CD4-positive, alpha-beta T cell (primary cell): ENCODE data around the gene CD58. TPM values are rescaled to one million over a fixed set of nuclear protein-coding genes. Genes with fewer than 3 reads are reported as not detected.

Source experiments
- ATAC-seq: fragments of 200-7000 bp; cut with Tn5 transposase; one replicate; pipeline ENCODE4 v1.10.0; 2022; ENCODE audit warnings: mild to moderate bottlenecking; ENCODE audit not compliant: poor library complexity
- CTCF ChIA-PET: fragments of 350-600 bp; sonication (Branson Sonifier 250); formaldehyde crosslinking; loops from one replicate; lab custom pipeline; 2021; ENCODE audit warnings: antibody characterized with exemption, inconsistent platforms; lab: Charles Lee
- POLR2A ChIA-PET: fragments of 350-600 bp; sonication (Branson Sonifier 250); formaldehyde crosslinking; loops from one replicate; lab custom pipeline; 2021; ENCODE audit warnings: antibody characterized with exemption, inconsistent platforms; lab: Charles Lee
- DNase-seq, 14 experiments: peaks; one replicate each; pipeline ENCODE4 v3.0.0-alpha.2; 2013 to 2020; ENCODE audit warnings: mixed read lengths in 2 of 14
- H3K27ac ChIP-seq, 2 donors: one replicate each; pipeline versions ENCODE4 v1.5.1 to v1.7.0; 2013; ENCODE audit warnings: low read length in 2 of 2, low read depth in 1 of 2, mild to moderate bottlenecking in 1 of 2
- H3K27me3 ChIP-seq, 2 experiments: 1 replicate in 1 of 2; 2 replicates in 1 of 2; pipeline versions ENCODE4 v1.6.1 to v1.7.0; 2013; ENCODE audit warnings: low read length in 2 of 2, control low read depth in 1 of 2, mild to moderate bottlenecking in 1 of 2, moderate library complexity in 1 of 2; ENCODE audit not compliant: insufficient read depth in 2 of 2, control insufficient read depth in 1 of 2
- H3K36me3 ChIP-seq: one replicate; pipeline ENCODE4 v1.6.1; 2013; ENCODE audit warnings: low read length, control low read depth; ENCODE audit not compliant: insufficient read depth
- H3K4me1 ChIP-seq: one replicate; pipeline ENCODE4 v1.6.1; 2013; ENCODE audit warnings: low read length, control low read depth; ENCODE audit not compliant: insufficient read depth
- H3K4me3 ChIP-seq: one replicate; pipeline ENCODE4 v1.5.1; 2013; ENCODE audit warnings: mild to moderate bottlenecking, low read length, moderate library complexity
- H3K9me3 ChIP-seq, 2 experiments: 1 replicate in 1 of 2; 2 replicates in 1 of 2; pipeline versions ENCODE4 v1.6.1 to v1.7.0; 2013; ENCODE audit warnings: low read length in 2 of 2, mild to moderate bottlenecking in 2 of 2, control low read depth in 1 of 2, moderate library complexity in 1 of 2; ENCODE audit not compliant: control insufficient read depth in 1 of 2, insufficient read depth in 1 of 2
- H3K27ac Mint-ChIP-seq: one replicate; pipeline ENCODE4 v1.8.0; 2020; ENCODE audit warnings: mixed read lengths
- H3K27me3 Mint-ChIP-seq: one replicate; pipeline ENCODE4 v1.8.0; 2021; ENCODE audit warnings: mixed read lengths
- H3K36me3 Mint-ChIP-seq: one replicate; pipeline ENCODE4 v1.8.0; 2021; ENCODE audit warnings: low read depth, mixed read lengths
- H3K4me1 Mint-ChIP-seq: one replicate; pipeline ENCODE4 v1.8.0; 2021; ENCODE audit warnings: low read depth, mixed read lengths
- H3K4me3 Mint-ChIP-seq: one replicate; pipeline ENCODE4 v1.8.0; 2020; ENCODE audit warnings: mild to moderate bottlenecking, mixed read lengths
- H3K9me3 Mint-ChIP-seq: one replicate; pipeline ENCODE4 v1.8.0; 2020; ENCODE audit warnings: mixed read lengths
- CTCF ChIP-seq: fragments of 200-600 bp; IDR thresholded peaks from one replicate; pipeline ENCODE4 v1.8.0; 2022; ENCODE audit warnings: antibody characterized with exemption, mild to moderate bottlenecking
- intact Hi-C, 2 experiments: fragments of 100-400 bp; cut with DNase I in 1 of 2; cut with micrococcal nuclease in 1 of 2; formaldehyde crosslinking; loops; one replicate each; pipeline versions ENCODE4 v1.15.1 to v1.9.0; 2023 to 2025; cut with DNase I, micrococcal nuclease
- total RNA-seq, 174 experiments: library from RNA in 2 of 174; stranded (reverse) in 2 of 174; gene quantifications; one replicate each; pipeline ENCODE4 v1.2.3 and lab custom pipeline; 2021 to 2026

Gene CD58
- total RNA-seq, 2 experiments from 2014 or later: 4.2 to 5.7 TPM

GRCh38 chr1:116537040-116537831 lies 33.6 kb downstream of the CD58 start:
- ChIA-PET CTCF (interaction anchor here (1.0 to 1.6 kb wide), 2 partner anchors 26 to 38 kb away, joined by 3 read pairs; no protein-coding TSS in a partner anchor), POLR2A (no interaction called here)
- H3K27ac Mint-ChIP-seq: no peak overlapping the region
- Histone ChIP-seq H3K36me3 (peaks cover 37% of the 10 kb centered on the region), H3K9me3 (no peaks in the 10 kb centered on the region), H3K4me1 (peaks cover 10% of the 10 kb centered on the region), H3K27ac (no peak overlapping the region), H3K27me3 (no peaks in the 10 kb centered on the region), H3K4me3 (no peak overlapping the region)
- H3K36me3 Mint-ChIP-seq: peaks cover 34% of the 10 kb centered on the region
- H3K4me1 Mint-ChIP-seq: peaks cover 20% of the 10 kb centered on the region
- DNase-seq (peak in 2 of 14 experiments; percentile 53 to 68), ATAC-seq (no peak)
- TF ChIP-seq CTCF: no peak
- intact Hi-C loops: no loop called here
- no peak overlapping the region for H3K4me3 Mint-ChIP-seq
- H3K27me3 Mint-ChIP-seq: no peaks in the 10 kb centered on the region
- H3K9me3 Mint-ChIP-seq: no peaks in the 10 kb centered on the region

- Histone ChIP-seq H3K27me3 (no peaks in the 10 kb centered on the region), H3K4me1 (no peaks in the 10 kb centered on the region), H3K9me3 (no peaks in the 10 kb centered on the region), H3K27ac (no peak overlapping the region), H3K4me3 (no peak overlapping the region), H3K36me3 (peaks cover 42% of the 10 kb centered on the region)
- H3K4me3 Mint-ChIP-seq: no peak overlapping the region
- ATAC-seq (no peak), DNase-seq (no peak)
- H3K36me3 Mint-ChIP-seq: peaks cover 30% of the 10 kb centered on the region
- POLR2A ChIA-PET: no interaction called here
- H3K27me3 Mint-ChIP-seq: no peaks in the 10 kb centered on the region
- intact Hi-C loops: no loop called here
- peaks cover 6% of the 10 kb centered on the region for H3K4me1 Mint-ChIP-seq
- no peak overlapping the region for H3K27ac Mint-ChIP-seq
- CTCF ChIA-PET: no interaction called here
- H3K9me3 Mint-ChIP-seq: no peaks in the 10 kb centered on the region
- TF ChIP-seq CTCF: no peak
Observed at GRCh38 chr1:116534014-116534739, 36.6 kb downstream of the CD58 start.

- no peak overlapping the region for H3K27ac Mint-ChIP-seq
- peaks cover under 1% of the 10 kb centered on the region for H3K4me1 Mint-ChIP-seq
- Histone ChIP-seq H3K4me1 (no peaks in the 10 kb centered on the region), H3K9me3 (no peaks in the 10 kb centered on the region), H3K4me3 (no peak overlapping the region), H3K36me3 (peaks cover 42% of the 10 kb centered on the region), H3K27me3 (no peaks in the 10 kb centered on the region), H3K27ac (no peak overlapping the region)
- ATAC-seq (no peak), DNase-seq (no peak)
- H3K36me3 Mint-ChIP-seq: peaks cover 29% of the 10 kb centered on the region
- ChIA-PET POLR2A (no interaction called here), CTCF (no interaction called here)
- H3K9me3 Mint-ChIP-seq: no peaks in the 10 kb centered on the region
- TF ChIP-seq CTCF: no peak
- no peaks in the 10 kb centered on the region for H3K27me3 Mint-ChIP-seq
- H3K4me3 Mint-ChIP-seq: no peak overlapping the region
- intact Hi-C loops: no loop called here
Observed at GRCh38 chr1:116533429-116533820, 37.4 kb downstream of the CD58 start.
